PC-9 (cell line): ENCODE data around the gene PTPN21. TPM values are rescaled to one million over a fixed set of nuclear protein-coding genes. Genes with fewer than 3 reads are reported as not detected.

Experiments
- BruUV-seq: library from RNA; stranded (reverse); fragments of 400-500 nt; replicated peaks from 2 replicates; lab custom pipeline; 2021; lab: Mats Ljungman, UMichigan
- CTCF ChIA-PET: fragments of 300-600 bp; sonication (Branson Sonifier 250); formaldehyde crosslinking; loops from one replicate; lab custom pipeline; 2022; ENCODE audit warnings: antibody characterized with exemption; lab: Charles Lee
- POLR2A ChIA-PET: fragments of 300-600 bp; sonication (Branson Sonifier 250); formaldehyde crosslinking; loops from one replicate; lab custom pipeline; 2022; ENCODE audit warnings: antibody characterized with exemption; ENCODE audit not compliant: unreplicated experiment; lab: Charles Lee
- DNase-seq, 2 experiments: peaks; one replicate each; pipeline versions ENCODE4 v3.0.0 to v3.0.0-alpha.2; 2015 to 2022; ENCODE audit warnings: mixed read lengths in 1 of 2
- H2AFZ ChIP-seq: fragments of 200-600 bp; sonication (generic); 2 replicates; pipeline ENCODE4 v1.8.1; 2017; ENCODE audit warnings: antibody characterized with exemption
- H3F3A ChIP-seq: fragments of 200-600 bp; sonication (generic); 2 replicates; pipeline ENCODE4 v1.8.1; 2017; ENCODE audit warnings: antibody characterized with exemption, mild to moderate bottlenecking, low read depth; ENCODE audit not compliant: insufficient read depth
- H3K27ac ChIP-seq: fragments of 200-600 bp; sonication (generic); 2 replicates; pipeline ENCODE4 v1.6.1; 2016; ENCODE audit warnings: mixed run types
- H3K27me3 ChIP-seq: fragments of 200-600 bp; sonication (generic); 2 replicates; pipeline ENCODE4 v1.6.1; 2016; ENCODE audit warnings: low read depth, mixed run types; ENCODE audit not compliant: insufficient read depth
- H3K36me3 ChIP-seq: fragments of 200-600 bp; sonication (generic); 2 replicates; pipeline ENCODE4 v1.6.1; 2016; ENCODE audit warnings: low read depth, mixed run types
- H3K4me1 ChIP-seq: fragments of 200-600 bp; sonication (generic); replicated peaks from 2 replicates; pipeline ENCODE4 v1.6.1; 2016; ENCODE audit warnings: mixed run types; ENCODE audit not compliant: insufficient read depth
- H3K4me2 ChIP-seq: fragments of 200-600 bp; sonication (generic); 2 replicates; pipeline ENCODE4 v1.6.1; 2017; ENCODE audit warnings: mixed run types
- H3K4me3 ChIP-seq: fragments of 200-600 bp; sonication (generic); 2 replicates; pipeline ENCODE4 v1.6.1; 2016; ENCODE audit warnings: mixed run types
- H3K79me2 ChIP-seq: fragments of 200-600 bp; sonication (generic); 2 replicates; pipeline ENCODE4 v1.6.1; 2017; ENCODE audit warnings: low read depth, mixed run types
- H3K9me2 ChIP-seq: fragments of 200-600 bp; sonication (generic); 2 replicates; pipeline ENCODE4 v1.8.1; 2017; ENCODE audit warnings: mild to moderate bottlenecking; ENCODE audit not compliant: insufficient read depth
- H3K9me3 ChIP-seq: fragments of 200-600 bp; sonication (generic); 2 replicates; pipeline ENCODE4 v1.8.1; 2016; ENCODE audit warnings: low read depth; ENCODE audit not compliant: insufficient read depth
- H4K20me1 ChIP-seq: fragments of 200-600 bp; sonication (generic); 2 replicates; pipeline ENCODE4 v1.8.1; 2017; ENCODE audit not compliant: insufficient read depth
- CTCF ChIP-seq: fragments of 200-600 bp; sonication (generic); conservative IDR thresholded peaks from 2 replicates; pipeline ENCODE4 v1.6.1; 2017; ENCODE audit warnings: mixed run types, antibody characterized with exemption, mild to moderate bottlenecking, moderate library complexity
- EZH2 ChIP-seq: fragments of 200-600 bp; sonication (generic); IDR thresholded peaks from 2 replicates; pipeline ENCODE4 v1.8.0; 2017; ENCODE audit warnings: antibody characterized with exemption, low read depth
- intact Hi-C: fragments of 100-400 bp; cut with micrococcal nuclease; formaldehyde crosslinking; loops from one replicate; pipeline ENCODE4 v1.10.0; 2022; ENCODE audit not compliant: unreplicated experiment
- total RNA-seq: library from RNA; stranded (reverse); gene quantifications from 2 replicates; pipeline ENCODE4 v1.2.3, GENCODE V29; 2021

Gene PTPN21
- total RNA-seq, 1 experiment from 2014 or later, result 4.0 TPM

GRCh38 chr14:88463318-88463717 lies 91.5 kb downstream of the PTPN21 start:
- Histone ChIP-seq H4K20me1 (no peaks in the 10 kb centered on the region), H3K27ac (no peak overlapping the region), H3F3A (no peaks in the 10 kb centered on the region), H3K9me2 (no peaks in the 10 kb centered on the region), H3K79me2 (no peaks in the 10 kb centered on the region), H3K36me3 (no peaks in the 10 kb centered on the region), H2AFZ (no peak overlapping the region), H3K4me2 (no peak overlapping the region), H3K9me3 (no peaks in the 10 kb centered on the region), H3K4me3 (no peak overlapping the region), H3K27me3 (no peaks in the 10 kb centered on the region), H3K4me1 (no peaks in the 10 kb centered on the region; the same call in 1 of the 2 replicates)
- CTCF ChIA-PET, result no interaction called here
- no TSS peak for BruUV-seq
- TF ChIP-seq EZH2 (no peak), CTCF (peak; percentile 39; the same call in 1 of the 2 replicates)
- DNase-seq, result no peak
- POLR2A ChIA-PET, result no interaction called here
- intact Hi-C loops, result no loop called here

- Histone ChIP-seq H3F3A (no peaks in the 10 kb centered on the region), H3K4me1 (no peaks in the 10 kb centered on the region), H4K20me1 (no peaks in the 10 kb centered on the region), H2AFZ (no peak overlapping the region), H3K9me3 (no peaks in the 10 kb centered on the region), H3K36me3 (no peaks in the 10 kb centered on the region), H3K4me3 (no peak overlapping the region), H3K4me2 (no peak overlapping the region), H3K79me2 (no peaks in the 10 kb centered on the region), H3K27me3 (no peaks in the 10 kb centered on the region), H3K9me2 (no peaks in the 10 kb centered on the region), H3K27ac (no peak overlapping the region)
- TF ChIP-seq EZH2, result no peak
- TF ChIP-seq CTCF, result no peak
- ChIA-PET POLR2A (no interaction called here), CTCF (no interaction called here)
- no peak for DNase-seq
- no TSS peak for BruUV-seq
- intact Hi-C loops, result no loop called here
Measured at GRCh38 chr14:88454886-88455285, 99.9 kb downstream of the PTPN21 start.

GRCh38 chr14:88452231-88452630 lies 102.6 kb downstream of the PTPN21 start:
- Histone ChIP-seq H3K9me2 (no peaks in the 10 kb centered on the region), H3F3A (no peaks in the 10 kb centered on the region), H3K27me3 (no peaks in the 10 kb centered on the region), H2AFZ (no peak overlapping the region), H3K36me3 (no peaks in the 10 kb centered on the region), H3K9me3 (no peaks in the 10 kb centered on the region), H3K4me2 (no peak overlapping the region), H3K27ac (no peak overlapping the region), H3K4me3 (no peak overlapping the region), H3K79me2 (no peaks in the 10 kb centered on the region), H4K20me1 (no peaks in the 10 kb centered on the region), H3K4me1 (no peaks in the 10 kb centered on the region)
- BruUV-seq, result no TSS peak
- ChIA-PET POLR2A (no interaction called here), CTCF (no interaction called here)
- DNase-seq, result no peak
- TF ChIP-seq CTCF, result no peak
- no peak for TF ChIP-seq EZH2
- intact Hi-C loops, result no loop called here
